ENCODE data around the gene KLHL15. TPM values are rescaled to one million over a fixed set of nuclear protein-coding genes. Genes with fewer than 3 reads are reported as not detected.

KLHL15 gene
- total and polyA plus RNA-seq, 9 donors = 3.7 to 19.2 (median 12.6) TPM

GRCh38 chrX:24012266-24012665 is 14.7 kb downstream of the KLHL15 start:
- Histone ChIP-seq H3K4me1 (ENCODE audit: insufficient read depth) (no peaks in the 10 kb centered on the region), H3K9me3 (no peaks in the 10 kb centered on the region), H3K27ac (no peak overlapping the region), H3K36me3 (no peaks in the 10 kb centered on the region), H3K4me3 (no peak overlapping the region), H3K27me3 (no peaks in the 10 kb centered on the region)
- TF ChIP-seq CTCF (IDR thresholded peaks at IDR 0.05) (no peak), EP300 (IDR thresholded peaks at IDR 0.05) (no peak), POLR2A (IDR thresholded peaks at IDR 0.05) (no peak)
- intact Hi-C loops (cut with DNase I) = no loop called here
- DNase-seq = no peak
- 80 to 93% (median 84%) methylated on average over 1 of the region's 1 CpG for WGBS, 3 donors

GRCh38 chrX:24005867-24006266 is 21.1 kb downstream of the KLHL15 start:
- no peaks in the 10 kb centered on the region for H3K36me3 ChIP-seq
- no peaks in the 10 kb centered on the region for H3K27me3 ChIP-seq
- 75 to 80% (median 80%) methylated on average over 9 of the region's 9 CpGs for WGBS, 3 donors
- DNase-seq = no peak
- no peaks in the 10 kb centered on the region for H3K4me1 ChIP-seq (ENCODE audit: insufficient read depth)
- H3K9me3 ChIP-seq = no peaks in the 10 kb centered on the region
- H3K27ac ChIP-seq = no peak overlapping the region
- intact Hi-C loops (cut with DNase I) = no loop called here
- no peak for TF ChIP-seq CTCF (IDR thresholded peaks at IDR 0.05)
- no peak for TF ChIP-seq EP300 (IDR thresholded peaks at IDR 0.05)
- no peak for TF ChIP-seq POLR2A (IDR thresholded peaks at IDR 0.05)
- H3K4me3 ChIP-seq = no peak overlapping the region

GRCh38 chrX:24005028-24005427 is 22.0 kb downstream of the KLHL15 start:
- TF ChIP-seq CTCF (IDR thresholded peaks at IDR 0.05) (no peak), EP300 (IDR thresholded peaks at IDR 0.05) (no peak), POLR2A (IDR thresholded peaks at IDR 0.05) (no peak)
- DNase-seq = no peak
- intact Hi-C loops (cut with DNase I) = no loop called here
- Histone ChIP-seq H3K27ac (no peak overlapping the region), H3K27me3 (no peaks in the 10 kb centered on the region), H3K4me3 (no peak overlapping the region), H3K9me3 (no peaks in the 10 kb centered on the region), H3K36me3 (no peaks in the 10 kb centered on the region), H3K4me1 (ENCODE audit: insufficient read depth) (no peaks in the 10 kb centered on the region)
- 58 to 83% (median 76%) methylated on average over 1 of the region's 1 CpG for WGBS, 3 donors

- Histone ChIP-seq H3K36me3 (no peaks in the 10 kb centered on the region), H3K4me1 (ENCODE audit: insufficient read depth) (no peaks in the 10 kb centered on the region), H3K9me3 (peaks cover 0 to 4% of the 10 kb centered on the region in 2 donors), H3K27ac (no peak overlapping the region), H3K27me3 (no peaks in the 10 kb centered on the region), H3K4me3 (no peak overlapping the region)
- intact Hi-C loops (cut with DNase I) = no loop called here
- DNase-seq = no peak
- 87 to 97% (median 92%) methylated on average over 2 of the region's 2 CpGs for WGBS, 3 donors
- TF ChIP-seq CTCF (IDR thresholded peaks at IDR 0.05) (no peak), EP300 (IDR thresholded peaks at IDR 0.05) (no peak), POLR2A (IDR thresholded peaks at IDR 0.05) (no peak)
Measured at GRCh38 chrX:24002792-24003191, 24.2 kb downstream of the KLHL15 start.
